Lung (tissue), 12 donors: ENCODE measurements around the gene PGS1. TPM values are rescaled to one million over a fixed set of nuclear protein-coding genes. Genes with fewer than 3 reads are reported as not detected.

Experiments used
- ATAC-seq: fragments of 200-7000 bp; cut with Tn5 transposase; one replicate; pipeline ENCODE4 v1.9.1; 2020; ENCODE audit warnings: moderate number of reproducible peaks; ENCODE audit not compliant: insufficient read depth, low FRiP score
- DNase-seq, 3 donors: peaks; one replicate each; pipeline ENCODE4 v3.0.0-alpha.2; 2013 to 2017
- H3K27ac ChIP-seq, 2 donors: one replicate each; pipeline ENCODE4 v1.5.1; 2013; ENCODE audit warnings: mild to moderate bottlenecking in 2 of 2, moderate library complexity in 2 of 2, control low read depth in 1 of 2, inconsistent platforms in 1 of 2, low read depth in 1 of 2, low read length in 1 of 2
- H3K27me3 ChIP-seq, 3 donors: one replicate each; pipeline ENCODE4 v1.5.1; 2013; ENCODE audit warnings: low read length in 2 of 3; ENCODE audit not compliant: control insufficient read depth in 3 of 3, insufficient read depth in 3 of 3
- H3K36me3 ChIP-seq, 4 donors: one replicate each; pipeline ENCODE4 v1.5.1; 2013; ENCODE audit warnings: low read length in 4 of 4, mild to moderate bottlenecking in 1 of 4, moderate library complexity in 1 of 4; ENCODE audit not compliant: control insufficient read depth in 4 of 4, insufficient read depth in 4 of 4
- H3K4me1 ChIP-seq, 5 donors: one replicate each; pipeline ENCODE4 v1.5.1; 2013; ENCODE audit warnings: low read length in 5 of 5, mild to moderate bottlenecking in 2 of 5, moderate library complexity in 1 of 5; ENCODE audit not compliant: control insufficient read depth in 5 of 5, insufficient read depth in 5 of 5
- H3K4me3 ChIP-seq: one replicate; pipeline ENCODE4 v1.5.1; 2013; ENCODE audit warnings: mild to moderate bottlenecking, control low read depth, moderate library complexity
- H3K9ac ChIP-seq, 2 donors: one replicate each; pipeline ENCODE4 v1.5.1; 2013; ENCODE audit warnings: low read length in 2 of 2, control low read depth in 1 of 2; ENCODE audit not compliant: insufficient read depth in 1 of 2
- H3K9me3 ChIP-seq, 4 donors: one replicate each; pipeline ENCODE4 v1.5.1; 2013; ENCODE audit warnings: low read length in 3 of 4, mild to moderate bottlenecking in 1 of 4, moderate library complexity in 1 of 4; ENCODE audit not compliant: control insufficient read depth in 4 of 4, insufficient read depth in 3 of 4
- WGBS, 2 donors: extraction: QIAGEN DNeasy Blood & Tissue Kit; methylation state at CpG; one replicate each; pipeline ENCODE4 v1.1.7; 2013; 5-methylcytosine and 5-hydroxymethylcytosine counted together
- polyA plus RNA-seq, 2 donors: library from polyadenylated mRNA; stranded (reverse); fragments of 200-250 nt; gene quantifications; one replicate each; pipeline ENCODE4 v1.2.1, GENCODE V29; 2013
- total RNA-seq, 2 donors: library from RNA; depleted of rRNA in 1 of 2; stranded (reverse); fragments of >200 nt in 1 of 2; gene quantifications; one replicate each; pipeline ENCODE4 v1.2.1, GENCODE V29; 2014 to 2021
- TF ChIP-seq, protein P1 (sequence below): IDR thresholded peaks from 2 replicates; pipeline ENCODE4 v1.5.1; 2012; ENCODE audit warnings: mild to moderate bottlenecking; ENCODE audit errors: control extremely low read depth, extremely low read depth
- donor health status: control.
- donor health status: control.
- donor health status: Bipolar disorder and iron deficiency.
- donor health status: healthy.
- donor health status: DM: yes; HTN: yes; CAD: no.

The PGS1 gene
- total and polyA plus RNA-seq, 4 donors: 44.9 to 104 (median 94.3) TPM

DNA sequence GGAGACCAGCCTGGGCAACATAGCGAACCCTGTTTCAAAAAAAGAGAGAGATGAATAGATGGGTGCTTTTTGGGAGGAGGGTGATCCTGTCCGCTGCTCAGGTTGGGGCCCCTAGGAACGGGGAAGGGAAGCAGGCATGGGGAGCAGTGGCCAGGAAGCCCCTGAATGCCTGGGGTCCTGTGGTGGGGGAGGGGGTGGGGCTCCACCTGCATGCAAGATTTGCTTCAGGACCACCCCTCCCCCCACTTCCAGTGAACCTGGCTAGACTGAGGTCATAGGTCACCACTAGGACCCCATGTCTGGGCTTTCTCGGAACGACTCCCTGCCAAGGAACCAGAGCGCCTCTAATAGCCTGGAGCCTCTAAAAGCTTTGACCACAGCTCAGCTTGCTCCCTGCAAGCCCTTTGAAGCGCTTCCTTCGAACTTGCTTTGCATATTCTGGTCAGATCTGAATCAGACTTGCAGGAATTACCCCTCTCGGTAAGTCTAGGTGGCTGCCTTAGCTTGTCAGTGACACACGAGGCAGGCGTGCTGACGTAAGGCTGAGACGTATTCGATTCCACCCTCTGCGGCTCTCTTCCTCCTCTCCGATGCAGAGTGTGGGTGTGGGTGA, 22.2 kb upstream of the PGS1 start:
- TF ChIP-seq, protein P1, sequence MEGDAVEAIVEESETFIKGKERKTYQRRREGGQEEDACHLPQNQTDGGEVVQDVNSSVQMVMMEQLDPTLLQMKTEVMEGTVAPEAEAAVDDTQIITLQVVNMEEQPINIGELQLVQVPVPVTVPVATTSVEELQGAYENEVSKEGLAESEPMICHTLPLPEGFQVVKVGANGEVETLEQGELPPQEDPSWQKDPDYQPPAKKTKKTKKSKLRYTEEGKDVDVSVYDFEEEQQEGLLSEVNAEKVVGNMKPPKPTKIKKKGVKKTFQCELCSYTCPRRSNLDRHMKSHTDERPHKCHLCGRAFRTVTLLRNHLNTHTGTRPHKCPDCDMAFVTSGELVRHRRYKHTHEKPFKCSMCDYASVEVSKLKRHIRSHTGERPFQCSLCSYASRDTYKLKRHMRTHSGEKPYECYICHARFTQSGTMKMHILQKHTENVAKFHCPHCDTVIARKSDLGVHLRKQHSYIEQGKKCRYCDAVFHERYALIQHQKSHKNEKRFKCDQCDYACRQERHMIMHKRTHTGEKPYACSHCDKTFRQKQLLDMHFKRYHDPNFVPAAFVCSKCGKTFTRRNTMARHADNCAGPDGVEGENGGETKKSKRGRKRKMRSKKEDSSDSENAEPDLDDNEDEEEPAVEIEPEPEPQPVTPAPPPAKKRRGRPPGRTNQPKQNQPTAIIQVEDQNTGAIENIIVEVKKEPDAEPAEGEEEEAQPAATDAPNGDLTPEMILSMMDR: no peak
- Histone ChIP-seq H3K27me3 (no peaks in the 10 kb centered on the region), H3K9me3 (no peaks in the 10 kb centered on the region), H3K27ac (peak overlapping the region in 1 of 2 donors; percentile 74), H3K4me3 (peak overlapping the region; percentile 3), H3K9ac (no peak overlapping the region), H3K4me1 (peaks cover 11 to 54% (median 28%) of the 10 kb centered on the region in 5 donors), H3K36me3 (peaks cover 0 to 24% (median 2%) of the 10 kb centered on the region in 4 donors)
- DNase-seq: no peak
- ATAC-seq: no peak
- WGBS, 2 donors: 47 to 57% methylated on average over 16 of the region's 16 CpGs

DNA sequence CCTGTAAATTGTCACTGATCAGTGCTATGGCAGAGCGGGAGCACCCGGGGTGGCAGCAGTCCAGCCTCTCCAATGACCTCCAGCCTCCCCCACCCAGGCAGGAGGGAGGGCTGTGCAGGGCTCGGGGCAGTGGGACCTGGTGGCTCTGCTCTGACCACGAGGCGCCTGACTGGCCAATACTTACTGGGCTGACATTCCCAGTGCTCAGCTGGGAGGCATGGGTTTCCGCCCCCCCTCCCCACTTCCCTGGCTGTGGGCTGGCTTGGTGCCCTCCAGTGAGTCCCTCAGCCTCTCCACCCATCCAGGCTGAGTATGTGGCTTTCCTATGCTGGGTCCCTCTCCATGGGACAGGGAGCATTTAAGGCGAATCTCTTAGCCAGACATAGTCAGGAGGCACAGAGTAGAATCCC, 21.3 kb upstream of the PGS1 start:
- Histone ChIP-seq H3K4me3 (peak overlapping the region; percentile 96), H3K9me3 (no peaks in the 10 kb centered on the region), H3K4me1 (peaks cover 4 to 44% (median 20%) of the 10 kb centered on the region in 5 donors), H3K27me3 (no peaks in the 10 kb centered on the region), H3K9ac (no peak overlapping the region), H3K36me3 (peaks cover 0 to 24% (median 2%) of the 10 kb centered on the region in 4 donors), H3K27ac (peak overlapping the region in 1 of 2 donors; percentile 99)
- TF ChIP-seq, protein P1: no peak
- ATAC-seq (no peak), DNase-seq (peak in 1 of 3 donors; percentile 52)
- WGBS, 2 donors: 33 to 70% methylated on average over 7 of the region's 7 CpGs

DNA sequence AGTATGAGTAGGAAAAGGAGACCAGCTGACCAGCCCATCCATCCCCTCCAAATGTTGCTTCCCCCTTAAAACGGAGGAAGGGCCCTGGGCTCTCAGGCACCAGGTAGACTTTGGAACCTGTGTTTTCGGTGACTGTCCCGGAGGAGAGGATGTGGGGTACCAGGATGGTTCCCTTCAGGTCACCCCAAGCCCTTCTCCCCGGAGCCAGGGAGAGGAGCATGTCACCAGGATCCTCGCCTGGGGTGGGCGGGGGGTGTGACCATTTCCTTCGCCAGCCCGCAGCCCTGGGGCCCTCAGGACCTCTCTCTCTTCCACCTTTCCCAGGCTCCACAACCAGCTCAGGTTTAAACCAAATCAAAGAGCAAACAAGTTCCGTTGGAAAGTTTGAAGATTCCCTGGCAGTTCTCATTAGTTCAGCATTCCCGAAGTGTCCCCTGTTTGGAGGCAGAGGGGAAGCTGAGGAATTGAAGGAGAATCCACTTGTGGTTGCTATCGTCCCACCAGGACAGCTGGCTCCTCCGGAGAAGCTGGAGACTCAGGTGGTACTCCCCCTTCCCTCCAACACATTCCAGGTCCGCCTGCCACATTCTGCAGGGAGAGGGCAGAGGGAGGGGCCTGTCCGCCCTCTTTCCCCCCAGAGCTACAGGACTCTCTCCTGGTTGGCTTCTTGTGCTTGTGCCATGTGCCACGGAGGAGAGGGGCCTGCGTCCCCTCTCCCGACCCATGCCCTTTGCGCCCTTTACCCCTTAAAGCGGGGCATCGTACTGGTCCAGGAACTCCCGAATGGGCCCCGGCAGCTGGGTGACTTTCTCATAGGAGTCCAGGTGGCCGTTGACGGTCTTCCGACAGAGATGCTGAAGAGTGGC, 20.5 kb upstream of the PGS1 start:
- TF ChIP-seq, protein P1: no peak
- Histone ChIP-seq H3K9me3 (no peaks in the 10 kb centered on the region), H3K4me3 (peak overlapping the region; percentile 96), H3K36me3 (peaks cover 0 to 24% (median 2%) of the 10 kb centered on the region in 4 donors), H3K27ac (peak overlapping the region in 1 of 2 donors; percentile 99), H3K9ac (no peak overlapping the region), H3K27me3 (no peaks in the 10 kb centered on the region), H3K4me1 (peaks cover 0 to 40% (median 20%) of the 10 kb centered on the region in 5 donors)
- no peak for DNase-seq
- 60 to 79% methylated on average over 24 to 25 of the region's 25 CpGs for WGBS, 2 donors
- no peak for ATAC-seq
